Measurements from ENCODE around the gene TPRG1L. TPM values are rescaled to one million over a fixed set of nuclear protein-coding genes. Genes with fewer than 3 reads are reported as not detected.

TPRG1L gene
- total and polyA plus RNA-seq, 2 of the 4 experiments (the other 2 are of a cell fraction): 25.3 to 39.5 TPM

- H3K9ac ChIP-seq (ENCODE audit: low read depth, low read length): no peak overlapping the region
- ChIA-PET CTCF (no interaction called here), POLR2A (ENCODE audit: unreplicated experiment) (no interaction called here)
- H3K36me3 ChIP-seq (ENCODE audit: control insufficient read depth, insufficient read depth, low read length): peaks cover 53% of the 10 kb centered on the region
- dilution Hi-C loops (cut with HindIII; ENCODE audit: low sequenced_read_pairs, unreplicated experiment) (no loop called here), intact Hi-C loops (cut with micrococcal nuclease) (no loop called here), in situ Hi-C loops (cut with MboI; ENCODE audit: low sequenced_read_pairs) (no loop called here)
- H4K20me1 ChIP-seq (ENCODE audit: insufficient read depth, low read length): no peaks in the 10 kb centered on the region
- H3K23ac ChIP-seq (ENCODE audit: low read depth, low read length): no peak overlapping the region
- H2AK9ac ChIP-seq (replicated peaks; ENCODE audit: low read depth, low read length, poor library complexity): no peak overlapping the region
- H2BK120ac ChIP-seq (ENCODE audit: low read depth, low read length): no peak overlapping the region
- no TSS peak for BruUV-seq (replicated peaks)
- no peak for TF ChIP-seq RCOR1 (IDR thresholded peaks at IDR 0.05; ENCODE audit: insufficient replicate concordance, low read length)
- H3K9me1 ChIP-seq (ENCODE audit: insufficient read depth, low read length): 0 out of 2 replicates have a peak, but pooled peaks cover 2% of the 10 kb centered on the region
- H2AK5ac ChIP-seq (ENCODE audit: low read depth, low read length): no peak overlapping the region
- WGBS, 2 experiments (ENCODE audit: extremely low coverage in 2 of 2, insufficient read length in 1 of 2): 89% methylated on average over 3 of the region's 12 CpGs; no CpG with 5 or more reads in 1 of the 2 experiments
- H4K8ac ChIP-seq (ENCODE audit: low read depth in 2 of 2, low read length in 2 of 2): no peak overlapping the region
- H3K4ac ChIP-seq (ENCODE audit: low read depth, low read length): no peak overlapping the region
- no peak for DNase-seq
- no peaks in the 10 kb centered on the region for H3K9me3 ChIP-seq (ENCODE audit: control insufficient read depth, insufficient read depth, low read length)
- H2AFZ ChIP-seq (replicated peaks; ENCODE audit: low read length, poor library complexity): no peak overlapping the region
- H3K4me3 ChIP-seq (ENCODE audit: insufficient read depth, low read depth, low read length): no peak overlapping the region
- H2BK15ac ChIP-seq (ENCODE audit: low read depth, low read length): no peak overlapping the region
- H3K14ac ChIP-seq (replicated peaks; ENCODE audit: low read depth, low read length): no peak overlapping the region
- H3K4me1 ChIP-seq (ENCODE audit: control insufficient read depth, insufficient read depth, low read length): no peaks in the 10 kb centered on the region
- no peak overlapping the region for H2BK5ac ChIP-seq (ENCODE audit: low read depth, low read length, poor library complexity, severe bottlenecking)
- no peak overlapping the region for H3K4me2 ChIP-seq (ENCODE audit: low read depth, low read length)
- H4K5ac ChIP-seq (ENCODE audit: low read depth, low read length): no peak overlapping the region
- H3K27ac ChIP-seq (ENCODE audit: insufficient read depth, low read length): no peak overlapping the region
- no peak for ATAC-seq (ENCODE audit: low read depth)
- H4K91ac ChIP-seq (ENCODE audit: insufficient read depth, low read depth, low read length): no peak overlapping the region
- H2BK20ac ChIP-seq (ENCODE audit: low read depth, low read length): no peak overlapping the region
- H3K27me3 ChIP-seq (ENCODE audit: control insufficient read depth, insufficient read depth, low read length): no peaks in the 10 kb centered on the region
- no peak overlapping the region for H3K18ac ChIP-seq (ENCODE audit: low read depth, low read length)
- peaks cover 0 to 5% of the 10 kb centered on the region in 2 experiments; a peak in 1 of 4 replicates for H3K79me1 ChIP-seq (ENCODE audit: low read depth in 1 of 2, low read length in 2 of 2)
- no peak overlapping the region for H3K56ac ChIP-seq (ENCODE audit: extremely low read depth, insufficient read depth, low read length)
Observed at GRCh38 chr1:3638027-3638426, 13.2 kb downstream of the TPRG1L start.

Data from IMR-90 (cell line).